GM23338 (cell line): ENCODE measurements around the gene PHLDB1. TPM values are rescaled to one million over a fixed set of nuclear protein-coding genes. Genes with fewer than 3 reads are reported as not detected.
A peak's percentile ranks its signal among the peaks of the same experiment; 100 is the strongest.

Experiments used
- ATAC-seq: fragments of 200-7000 bp; cut with Tn5 transposase; 3 replicates; pipeline ENCODE4 v1.9.1; 2020
- DNase-seq: peaks from one replicate; pipeline ENCODE4 v3.0.0-alpha.2; 2015; ENCODE audit warnings: low spot score
- H2AFZ ChIP-seq: fragments of 200-600 bp; sonication (generic); 2 replicates; pipeline ENCODE4 v1.8.0; 2016; ENCODE audit warnings: antibody characterized with exemption, mild to moderate bottlenecking, moderate library complexity
- H3F3A ChIP-seq: fragments of 200-600 bp; sonication (generic); replicated peaks from 2 replicates; pipeline ENCODE4 v1.8.0; 2017; ENCODE audit warnings: antibody characterized with exemption, mixed run types, low read depth
- H3K27ac ChIP-seq: fragments of 200-600 bp; sonication (generic); 2 replicates; pipeline ENCODE4 v1.6.1; 2016; ENCODE audit warnings: low read depth
- H3K27me3 ChIP-seq: fragments of 200-600 bp; sonication (generic); 2 replicates; pipeline ENCODE4 v1.8.0; 2016; ENCODE audit warnings: mild to moderate bottlenecking, mixed run types, moderate library complexity; ENCODE audit not compliant: insufficient read depth
- H3K36me3 ChIP-seq: fragments of 200-600 bp; sonication (generic); 2 replicates; pipeline ENCODE4 v1.8.0; 2016; ENCODE audit warnings: mild to moderate bottlenecking; ENCODE audit not compliant: insufficient read depth
- H3K4me1 ChIP-seq: fragments of 200-600 bp; sonication (generic); 2 replicates; pipeline ENCODE4 v1.8.0; 2016; ENCODE audit warnings: mild to moderate bottlenecking, moderate library complexity; ENCODE audit not compliant: insufficient read depth
- H3K4me2 ChIP-seq: fragments of 200-600 bp; sonication (generic); 2 replicates; pipeline ENCODE4 v1.7.1; 2017; ENCODE audit warnings: mixed run types
- H3K4me3 ChIP-seq: fragments of 200-600 bp; sonication (generic); 2 replicates; pipeline ENCODE4 v1.6.1; 2016; ENCODE audit warnings: mixed run types
- H3K79me2 ChIP-seq: fragments of 200-600 bp; sonication (generic); replicated peaks from 2 replicates; pipeline ENCODE4 v1.8.0; 2017; ENCODE audit warnings: mild to moderate bottlenecking; ENCODE audit not compliant: insufficient read depth
- H3K9me2 ChIP-seq: fragments of 200-600 bp; sonication (generic); 2 replicates; pipeline ENCODE4 v1.8.0; 2017; ENCODE audit not compliant: insufficient read depth
- H4K20me1 ChIP-seq: fragments of 200-600 bp; sonication (generic); replicated peaks from 2 replicates; pipeline ENCODE4 v1.8.0; 2017; ENCODE audit warnings: mild to moderate bottlenecking; ENCODE audit not compliant: insufficient read depth
- H3K27ac Mint-ChIP-seq: 2 replicates; pipeline ENCODE4 v1.8.0; 2020; ENCODE audit warnings: inconsistent platforms, mild to moderate bottlenecking, moderate library complexity, mixed read lengths
- H3K27me3 Mint-ChIP-seq: 3 replicates; pipeline ENCODE4 v1.8.0; 2022; ENCODE audit warnings: low read depth, mild to moderate bottlenecking, moderate library complexity, mixed read lengths, inconsistent platforms; ENCODE audit not compliant: insufficient read depth, poor library complexity
- H3K36me3 Mint-ChIP-seq: 3 replicates; pipeline ENCODE4 v1.8.0; 2021; ENCODE audit warnings: low read depth, mild to moderate bottlenecking, inconsistent platforms, moderate library complexity, mixed read lengths
- H3K4me1 Mint-ChIP-seq: 3 replicates; pipeline ENCODE4 v1.8.0; 2020; ENCODE audit warnings: mild to moderate bottlenecking, inconsistent platforms, mixed read lengths
- H3K4me3 Mint-ChIP-seq: 3 replicates; pipeline ENCODE4 v1.8.0; 2021; ENCODE audit warnings: moderate library complexity, mild to moderate bottlenecking, inconsistent platforms, mixed read lengths
- H3K9me3 Mint-ChIP-seq: 3 replicates; pipeline ENCODE4 v1.8.0; 2020; ENCODE audit warnings: moderate library complexity, mild to moderate bottlenecking, inconsistent platforms, mixed read lengths
- CTCF ChIP-seq, 2 experiments: fragments of 200-600 bp in 1 of 2; sonication (generic) in 1 of 2; conservative IDR thresholded peaks; 2 replicates each; pipeline versions ENCODE4 v1.5.1 to v1.6.1; 2016 to 2017; ENCODE audit warnings: antibody characterized with exemption in 2 of 2, low read depth in 2 of 2, mild to moderate bottlenecking in 2 of 2, moderate library complexity in 1 of 2
- EZH2 ChIP-seq: fragments of 200-600 bp; sonication (generic); IDR thresholded peaks from one replicate; pipeline ENCODE4 v1.8.0; 2017; ENCODE audit warnings: antibody characterized with exemption, mild to moderate bottlenecking, low read depth; ENCODE audit not compliant: unreplicated experiment
- EZH2phosphoT487 ChIP-seq: fragments of 200-600 bp; sonication (generic); IDR thresholded peaks from one replicate; pipeline ENCODE4 v1.8.1; 2018; ENCODE audit warnings: antibody characterized with exemption; ENCODE audit not compliant: unreplicated experiment
- JUNB ChIP-seq: IDR thresholded peaks from one replicate; pipeline ENCODE4 v1.6.1; 2016; ENCODE audit warnings: antibody characterized with exemption; ENCODE audit not compliant: unreplicated experiment
- POLR2AphosphoS5 ChIP-seq: IDR thresholded peaks from 2 replicates; pipeline ENCODE4 v1.6.1; 2016; ENCODE audit warnings: antibody characterized with exemption, low read depth
- REST ChIP-seq: IDR thresholded peaks from one replicate; pipeline ENCODE4 v1.6.1; 2018; ENCODE audit warnings: antibody characterized with exemption; ENCODE audit not compliant: unreplicated experiment
- STAT1 ChIP-seq: IDR thresholded peaks from one replicate; pipeline ENCODE4 v1.6.1; 2016; ENCODE audit warnings: antibody characterized with exemption; ENCODE audit not compliant: unreplicated experiment
- ZNF114 ChIP-seq: fragments of 250-450 bp; sonication (Bioruptor Pico); IDR thresholded peaks from 2 replicates; pipeline ENCODE4 v1.5.0; 2020; ENCODE audit warnings: mild to moderate bottlenecking, moderate library complexity
- polyA plus RNA-seq: library from polyadenylated mRNA; unstranded; fragments of >200 nt; fragmentation: Nextera tagmentation; extraction: Ambion mirVana; gene quantifications from 2 replicates; pipeline ENCODE4 v1.2.1, GENCODE V29; 2016
- total RNA-seq: library from RNA; depleted of rRNA; stranded (reverse); fragments of >200 nt; shearing (Covaris generic); gene quantifications from 2 replicates; pipeline ENCODE4 v1.2.3, GENCODE V29; 2014
- TF ChIP-seq, protein P1 (sequence below): fragments of 250-450 bp; sonication (Bioruptor Pico); IDR thresholded peaks from 2 replicates; pipeline ENCODE4 v1.5.0; 2020; ENCODE audit warnings: mild to moderate bottlenecking, moderate library complexity
- TF ChIP-seq, protein P2 (sequence below): IDR thresholded peaks from 2 replicates; pipeline ENCODE4 v1.6.1; 2016; ENCODE audit warnings: antibody characterized with exemption

The PHLDB1 gene
- total and polyA plus RNA-seq, 2 experiments from 2014 or later = 46.0 to 85.2 TPM

DNA sequence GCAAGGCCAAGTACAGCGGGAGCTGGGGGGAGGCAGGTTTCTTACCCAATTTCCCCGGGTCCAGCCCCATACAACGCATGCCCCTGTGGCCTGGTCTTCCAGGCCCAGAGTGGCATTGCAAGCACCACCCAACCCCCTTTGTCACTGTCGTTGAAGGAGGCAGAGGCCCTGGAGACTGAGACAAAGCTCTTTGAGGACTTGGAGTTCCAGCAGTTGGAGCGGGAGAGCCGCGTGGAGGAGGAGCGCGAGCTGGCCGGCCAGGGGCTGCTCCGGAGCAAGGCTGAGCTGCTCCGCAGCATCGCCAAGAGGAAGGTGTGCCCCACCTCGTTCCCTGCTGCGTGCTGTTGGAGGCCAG, 27.8 kb downstream of the PHLDB1 start (continued):
- TF ChIP-seq, protein P1, sequence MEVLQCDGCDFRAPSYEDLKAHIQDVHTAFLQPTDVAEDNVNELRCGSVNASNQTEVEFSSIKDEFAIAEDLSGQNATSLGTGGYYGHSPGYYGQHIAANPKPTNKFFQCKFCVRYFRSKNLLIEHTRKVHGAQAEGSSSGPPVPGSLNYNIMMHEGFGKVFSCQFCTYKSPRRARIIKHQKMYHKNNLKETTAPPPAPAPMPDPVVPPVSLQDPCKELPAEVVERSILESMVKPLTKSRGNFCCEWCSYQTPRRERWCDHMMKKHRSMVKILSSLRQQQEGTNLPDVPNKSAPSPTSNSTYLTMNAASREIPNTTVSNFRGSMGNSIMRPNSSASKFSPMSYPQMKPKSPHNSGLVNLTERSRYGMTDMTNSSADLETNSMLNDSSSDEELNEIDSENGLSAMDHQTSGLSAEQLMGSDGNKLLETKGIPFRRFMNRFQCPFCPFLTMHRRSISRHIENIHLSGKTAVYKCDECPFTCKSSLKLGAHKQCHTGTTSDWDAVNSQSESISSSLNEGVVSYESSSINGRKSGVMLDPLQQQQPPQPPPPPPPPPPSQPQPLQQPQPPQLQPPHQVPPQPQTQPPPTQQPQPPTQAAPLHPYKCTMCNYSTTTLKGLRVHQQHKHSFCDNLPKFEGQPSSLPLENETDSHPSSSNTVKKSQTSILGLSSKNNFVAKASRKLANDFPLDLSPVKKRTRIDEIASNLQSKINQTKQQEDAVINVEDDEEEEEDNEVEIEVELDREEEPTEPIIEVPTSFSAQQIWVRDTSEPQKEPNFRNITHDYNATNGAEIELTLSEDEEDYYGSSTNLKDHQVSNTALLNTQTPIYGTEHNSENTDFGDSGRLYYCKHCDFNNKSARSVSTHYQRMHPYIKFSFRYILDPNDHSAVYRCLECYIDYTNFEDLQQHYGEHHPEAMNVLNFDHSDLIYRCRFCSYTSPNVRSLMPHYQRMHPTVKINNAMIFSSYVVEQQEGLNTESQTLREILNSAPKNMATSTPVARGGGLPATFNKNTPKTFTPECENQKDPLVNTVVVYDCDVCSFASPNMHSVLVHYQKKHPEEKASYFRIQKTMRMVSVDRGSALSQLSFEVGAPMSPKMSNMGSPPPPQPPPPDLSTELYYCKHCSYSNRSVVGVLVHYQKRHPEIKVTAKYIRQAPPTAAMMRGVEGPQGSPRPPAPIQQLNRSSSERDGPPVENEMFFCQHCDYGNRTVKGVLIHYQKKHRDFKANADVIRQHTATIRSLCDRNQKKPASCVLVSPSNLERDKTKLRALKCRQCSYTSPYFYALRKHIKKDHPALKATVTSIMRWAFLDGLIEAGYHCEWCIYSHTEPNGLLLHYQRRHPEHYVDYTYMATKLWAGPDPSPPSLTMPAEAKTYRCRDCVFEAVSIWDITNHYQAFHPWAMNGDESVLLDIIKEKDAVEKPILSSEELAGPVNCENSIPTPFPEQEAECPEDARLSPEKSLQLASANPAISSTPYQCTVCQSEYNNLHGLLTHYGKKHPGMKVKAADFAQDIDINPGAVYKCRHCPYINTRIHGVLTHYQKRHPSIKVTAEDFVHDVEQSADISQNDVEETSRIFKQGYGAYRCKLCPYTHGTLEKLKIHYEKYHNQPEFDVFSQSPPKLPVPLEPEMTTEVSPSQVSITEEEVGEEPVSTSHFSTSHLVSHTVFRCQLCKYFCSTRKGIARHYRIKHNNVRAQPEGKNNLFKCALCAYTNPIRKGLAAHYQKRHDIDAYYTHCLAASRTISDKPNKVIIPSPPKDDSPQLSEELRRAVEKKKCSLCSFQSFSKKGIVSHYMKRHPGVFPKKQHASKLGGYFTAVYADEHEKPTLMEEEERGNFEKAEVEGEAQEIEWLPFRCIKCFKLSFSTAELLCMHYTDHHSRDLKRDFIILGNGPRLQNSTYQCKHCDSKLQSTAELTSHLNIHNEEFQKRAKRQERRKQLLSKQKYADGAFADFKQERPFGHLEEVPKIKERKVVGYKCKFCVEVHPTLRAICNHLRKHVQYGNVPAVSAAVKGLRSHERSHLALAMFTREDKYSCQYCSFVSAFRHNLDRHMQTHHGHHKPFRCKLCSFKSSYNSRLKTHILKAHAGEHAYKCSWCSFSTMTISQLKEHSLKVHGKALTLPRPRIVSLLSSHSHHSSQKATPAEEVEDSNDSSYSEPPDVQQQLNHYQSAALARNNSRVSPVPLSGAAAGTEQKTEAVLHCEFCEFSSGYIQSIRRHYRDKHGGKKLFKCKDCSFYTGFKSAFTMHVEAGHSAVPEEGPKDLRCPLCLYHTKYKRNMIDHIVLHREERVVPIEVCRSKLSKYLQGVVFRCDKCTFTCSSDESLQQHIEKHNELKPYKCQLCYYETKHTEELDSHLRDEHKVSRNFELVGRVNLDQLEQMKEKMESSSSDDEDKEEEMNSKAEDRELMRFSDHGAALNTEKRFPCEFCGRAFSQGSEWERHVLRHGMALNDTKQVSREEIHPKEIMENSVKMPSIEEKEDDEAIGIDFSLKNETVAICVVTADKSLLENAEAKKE = no peak
- no peak for TF ChIP-seq ZNF114 (CRISPR knock-in tag)
- TF ChIP-seq, protein P2, sequence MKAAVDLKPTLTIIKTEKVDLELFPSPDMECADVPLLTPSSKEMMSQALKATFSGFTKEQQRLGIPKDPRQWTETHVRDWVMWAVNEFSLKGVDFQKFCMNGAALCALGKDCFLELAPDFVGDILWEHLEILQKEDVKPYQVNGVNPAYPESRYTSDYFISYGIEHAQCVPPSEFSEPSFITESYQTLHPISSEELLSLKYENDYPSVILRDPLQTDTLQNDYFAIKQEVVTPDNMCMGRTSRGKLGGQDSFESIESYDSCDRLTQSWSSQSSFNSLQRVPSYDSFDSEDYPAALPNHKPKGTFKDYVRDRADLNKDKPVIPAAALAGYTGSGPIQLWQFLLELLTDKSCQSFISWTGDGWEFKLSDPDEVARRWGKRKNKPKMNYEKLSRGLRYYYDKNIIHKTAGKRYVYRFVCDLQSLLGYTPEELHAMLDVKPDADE = no peak

- Histone ChIP-seq H3K27me3 (no peaks in the 10 kb centered on the region), H3K9me2 (no peaks in the 10 kb centered on the region), H3K4me3 (peak overlapping the region; percentile 67), H2AFZ (0 out of 2 replicates have a peak overlapping the region, but pooled peaks have one; percentile 4), H3K4me2 (peak overlapping the region; percentile 96), H3K4me1 (peaks cover 22% of the 10 kb centered on the region), H4K20me1 (peaks cover 7% of the 10 kb centered on the region), H3F3A (peaks cover 21% of the 10 kb centered on the region), H3K36me3 (peaks cover 8% of the 10 kb centered on the region; the same call in 1 of the 2 replicates), H3K79me2 (0 out of 2 replicates have a peak, but pooled peaks cover 3% of the 10 kb centered on the region), H3K27ac (peak overlapping the region; percentile 95)
- H3K4me1 Mint-ChIP-seq = peaks cover 28% of the 10 kb centered on the region
- H3K36me3 Mint-ChIP-seq = peaks cover 40% of the 10 kb centered on the region
- TF ChIP-seq EZH2 (no peak), JUNB (no peak), ZNF114 (CRISPR knock-in tag) (no peak), POLR2AphosphoS5 (no peak), EZH2phosphoT487 (no peak), CTCF (conservative IDR thresholded peaks at IDR 0.05; ENCODE audit: low read depth in 2 of 2) (no peak), REST (no peak), STAT1 (no peak)
- TF ChIP-seq, protein P2 = no peak
- peak overlapping the region; percentile 89 for H3K27ac Mint-ChIP-seq
- peaks cover 28% of the 10 kb centered on the region for H3K27me3 Mint-ChIP-seq
- H3K9me3 Mint-ChIP-seq = no peaks in the 10 kb centered on the region
- peak overlapping the region; percentile 79 for H3K4me3 Mint-ChIP-seq
- ATAC-seq (no peak), DNase-seq (no peak)
Observed at GRCh38 chr11:118635642-118636041, 28.2 kb downstream of the PHLDB1 start.
